ENCODE data around the gene MAN1C1.

The MAN1C1 gene

DNA sequence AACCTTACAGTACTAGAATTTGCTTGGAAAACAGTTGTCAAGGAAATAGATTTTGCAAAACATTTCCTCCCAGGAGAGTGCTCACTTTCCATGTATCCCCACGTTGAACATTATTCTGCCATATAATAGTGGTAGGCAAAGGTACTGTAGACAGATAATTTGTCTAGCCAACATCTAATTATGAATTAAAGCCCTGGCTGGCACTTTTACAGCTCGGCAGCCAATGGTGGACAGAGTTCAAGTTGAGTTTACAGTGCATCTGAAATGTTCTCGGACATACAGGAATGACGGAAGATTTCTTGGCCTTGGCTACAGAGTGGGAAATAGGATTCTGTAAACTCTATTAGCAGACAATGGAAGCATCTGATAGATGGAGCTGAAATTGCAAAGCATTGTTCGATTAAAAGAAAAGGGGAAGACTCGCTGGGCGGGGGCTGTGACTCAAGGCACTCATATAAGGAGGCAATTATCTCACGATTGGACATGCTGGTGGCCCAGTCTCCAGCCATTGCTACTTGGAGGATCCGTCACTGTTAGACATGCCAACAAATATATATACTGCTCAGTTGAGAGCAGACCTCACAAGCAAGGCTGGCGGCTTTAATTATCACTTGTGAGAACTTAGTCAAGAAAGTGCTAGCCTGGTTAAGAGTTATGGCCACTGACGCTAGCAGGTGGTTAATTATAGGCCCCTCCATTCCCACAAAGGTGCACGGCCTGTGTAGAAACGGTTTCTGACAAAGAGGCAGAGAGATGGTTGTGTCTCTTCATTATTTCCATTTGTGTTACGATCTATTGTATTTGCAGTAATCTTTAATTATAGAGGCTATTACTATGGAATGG lies 48.0 kb downstream of the MAN1C1 start:
- no peak for DNase-seq
- in situ Hi-C loops (cut with HindIII; ENCODE audit: low pct_ligation_motif_present, low pct_unique_long_range_greater_than_20kb, low sequenced_read_pairs): no loop called here

GRCh38 chr1:25666460-25666859 lies 49.9 kb downstream of the MAN1C1 start:
- DNase-seq: no peak
- in situ Hi-C loops (cut with HindIII; ENCODE audit: low pct_ligation_motif_present, low pct_unique_long_range_greater_than_20kb, low sequenced_read_pairs): no loop called here

GRCh38 chr1:25668931-25669573 lies 52.5 kb downstream of the MAN1C1 start:
- in situ Hi-C loops (cut with HindIII; ENCODE audit: low pct_ligation_motif_present, low pct_unique_long_range_greater_than_20kb, low sequenced_read_pairs): no loop called here
- DNase-seq: no peak

DNA sequence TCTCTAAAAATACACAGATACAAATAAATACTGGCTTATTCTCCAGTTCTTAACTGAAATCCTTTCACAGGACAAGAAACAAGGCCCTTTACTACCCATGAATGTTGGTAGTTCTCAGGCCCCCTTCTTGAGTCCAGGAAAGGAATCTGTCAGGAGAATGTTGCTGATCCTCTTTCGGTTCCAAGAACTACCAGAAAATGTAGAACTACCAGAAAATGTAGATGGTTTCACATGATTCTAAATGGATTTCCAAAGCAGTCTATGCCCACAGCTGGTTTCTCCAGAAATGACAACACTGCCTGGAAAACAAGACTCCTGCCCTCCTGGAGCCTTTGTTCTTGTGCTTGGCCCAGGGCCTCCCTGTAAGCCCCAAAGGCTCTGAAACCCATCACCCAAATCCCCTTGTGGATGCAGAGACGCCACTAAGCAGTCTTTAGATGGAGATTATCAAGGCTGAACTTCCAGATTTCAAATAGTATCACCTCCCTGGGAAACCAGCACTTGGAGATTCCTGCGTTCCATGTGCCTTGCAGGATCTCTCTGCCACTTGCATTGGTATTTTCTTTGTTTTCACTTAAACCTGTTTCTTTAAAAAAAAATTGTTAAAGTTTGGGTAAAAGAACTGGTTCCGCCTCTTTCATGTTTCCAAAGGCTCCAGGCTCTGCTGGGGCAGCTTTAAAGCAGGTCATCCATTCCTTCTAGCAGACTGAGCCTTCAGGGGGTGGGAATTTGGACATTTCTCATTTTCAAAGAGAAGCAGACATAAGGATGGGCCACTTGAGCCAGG lies 53.4 kb downstream of the MAN1C1 start:
- DNase-seq: no peak
- in situ Hi-C loops (cut with HindIII; ENCODE audit: low pct_ligation_motif_present, low pct_unique_long_range_greater_than_20kb, low sequenced_read_pairs): no loop called here

- in situ Hi-C loops (cut with HindIII; ENCODE audit: low pct_ligation_motif_present, low pct_unique_long_range_greater_than_20kb, low sequenced_read_pairs): no loop called here
- no peak for DNase-seq
Observed at GRCh38 chr1:25671929-25672328, 55.3 kb downstream of the MAN1C1 start.

- in situ Hi-C loops (cut with HindIII; ENCODE audit: low pct_ligation_motif_present, low pct_unique_long_range_greater_than_20kb, low sequenced_read_pairs): no loop called here
Observed at GRCh38 chr1:25672763-25673409, 56.3 kb downstream of the MAN1C1 start.

GRCh38 chr1:25673456-25673855 lies 56.9 kb downstream of the MAN1C1 start:
- DNase-seq: no peak
- in situ Hi-C loops (cut with HindIII; ENCODE audit: low pct_ligation_motif_present, low pct_unique_long_range_greater_than_20kb, low sequenced_read_pairs): no loop called here

More at GRCh38 chr1:25672763-25673409, 56.3 kb downstream of the MAN1C1 start:
- no peak for DNase-seq

DNA sequence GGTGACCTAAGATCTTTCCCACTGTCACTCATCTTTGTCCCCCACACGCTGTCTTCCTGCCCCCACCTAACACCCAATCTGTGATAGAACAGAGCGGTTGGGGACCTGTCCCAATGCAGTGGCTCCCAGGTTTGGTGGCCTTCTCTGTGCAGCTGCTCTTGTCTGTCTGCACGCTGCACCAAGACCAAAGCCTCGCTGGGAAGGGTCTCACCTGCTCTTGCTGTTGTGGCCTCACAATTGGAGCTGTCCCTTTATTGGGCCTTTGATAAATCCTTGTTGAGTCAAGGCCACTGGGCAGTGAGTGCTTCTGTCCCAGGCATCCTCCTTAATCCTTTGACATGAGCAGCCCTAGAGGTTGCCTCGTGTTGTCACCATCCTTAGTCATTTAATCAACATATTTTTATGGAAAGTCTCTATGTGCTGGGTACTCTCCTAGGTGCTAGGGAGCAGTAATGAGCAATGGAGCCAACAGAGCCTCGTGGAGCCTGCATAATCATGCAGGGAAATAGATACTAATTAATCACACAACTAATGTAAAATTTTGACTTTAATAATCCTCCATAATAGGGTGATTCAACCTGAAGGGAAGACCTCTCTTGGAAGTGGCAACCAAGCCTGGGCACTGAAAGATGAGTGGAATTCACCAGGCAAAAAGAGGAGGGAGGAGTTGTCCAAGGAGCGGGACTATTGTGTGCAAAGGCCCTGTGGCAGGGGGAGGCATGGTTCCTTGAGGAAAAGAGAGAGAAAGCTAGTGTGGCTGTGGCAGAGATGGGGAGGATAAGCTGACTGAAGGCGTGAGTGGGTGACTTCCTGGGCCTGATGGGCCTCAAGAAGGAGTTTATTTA lies 57.6 kb downstream of the MAN1C1 start:
- DNase-seq: no peak
- in situ Hi-C loops (cut with HindIII; ENCODE audit: low pct_ligation_motif_present, low pct_unique_long_range_greater_than_20kb, low sequenced_read_pairs): no loop called here

DNA sequence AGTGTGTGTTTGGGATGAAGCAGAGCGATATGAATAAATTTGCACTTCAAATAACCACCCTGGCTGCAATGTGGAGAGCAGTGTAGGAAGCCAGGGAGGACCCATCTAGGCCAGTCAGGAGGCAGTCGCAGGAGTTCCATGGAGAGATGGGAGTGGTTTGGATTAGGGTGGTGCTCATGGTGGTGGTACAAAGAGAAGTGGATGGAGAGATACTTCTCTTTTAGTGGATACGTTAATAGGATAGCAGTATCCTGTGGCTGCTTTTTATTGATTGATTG lies 58.2 kb downstream of the MAN1C1 start:
- in situ Hi-C loops (cut with HindIII; ENCODE audit: low pct_ligation_motif_present, low pct_unique_long_range_greater_than_20kb, low sequenced_read_pairs): no loop called here
- DNase-seq: no peak

- no peak for DNase-seq
- in situ Hi-C loops (cut with HindIII; ENCODE audit: low pct_ligation_motif_present, low pct_unique_long_range_greater_than_20kb, low sequenced_read_pairs): no loop called here
Observed at GRCh38 chr1:25675729-25676476, 59.3 kb downstream of the MAN1C1 start.

- no peak for DNase-seq
- in situ Hi-C loops (cut with HindIII; ENCODE audit: low pct_ligation_motif_present, low pct_unique_long_range_greater_than_20kb, low sequenced_read_pairs): no loop called here
Observed at GRCh38 chr1:25676488-25676887, 59.9 kb downstream of the MAN1C1 start.

DNA sequence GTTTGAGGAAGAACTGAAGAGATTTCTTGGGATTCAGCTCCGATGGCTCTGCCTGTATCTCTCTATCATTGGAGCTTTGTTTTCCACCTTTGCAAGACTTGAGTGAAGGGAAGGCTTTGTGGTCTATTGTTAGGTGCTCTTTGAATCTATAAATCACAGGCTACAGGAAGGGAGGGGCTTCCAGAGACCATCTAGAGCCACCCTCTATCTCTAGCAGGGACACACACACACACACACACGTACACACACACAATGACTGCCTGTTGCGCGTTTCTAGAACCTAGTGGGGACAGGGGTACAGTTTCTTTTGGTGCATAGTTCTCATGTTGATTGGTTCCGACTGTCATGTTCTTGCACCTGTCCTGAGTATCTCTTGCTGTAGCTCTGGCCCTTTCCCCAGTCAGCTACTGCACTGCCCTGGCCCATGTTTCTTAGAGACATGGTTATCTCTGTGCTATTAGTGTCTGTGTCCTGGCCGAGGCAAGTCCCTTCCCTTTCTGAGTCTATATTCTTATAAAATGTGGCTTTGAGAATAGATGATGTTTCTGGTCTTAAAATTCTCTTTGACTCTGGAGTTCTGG lies 60.7 kb downstream of the MAN1C1 start:
- in situ Hi-C loops (cut with HindIII; ENCODE audit: low pct_ligation_motif_present, low pct_unique_long_range_greater_than_20kb, low sequenced_read_pairs): no loop called here
- DNase-seq: no peak

DNA sequence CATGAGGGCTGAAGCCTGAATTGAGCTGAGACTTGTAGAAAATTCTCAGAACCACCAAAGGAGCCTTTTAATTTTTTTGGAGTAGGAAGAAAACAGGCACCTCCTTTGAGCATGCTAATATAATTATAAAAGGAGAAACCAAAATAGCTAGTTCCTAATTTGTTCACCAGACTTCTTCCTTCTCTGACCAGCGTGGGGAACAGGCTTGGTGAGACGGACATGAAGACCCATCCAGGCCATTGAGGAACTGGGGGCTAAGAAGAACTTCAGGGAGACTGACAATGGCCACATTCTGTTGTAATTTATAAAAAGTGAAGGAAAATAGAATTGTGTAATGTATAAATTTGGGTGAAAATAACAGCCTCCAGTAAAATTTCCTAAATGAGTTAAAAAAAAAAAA lies 62.6 kb downstream of the MAN1C1 start:
- in situ Hi-C loops (cut with HindIII; ENCODE audit: low pct_ligation_motif_present, low pct_unique_long_range_greater_than_20kb, low sequenced_read_pairs): no loop called here
- no peak for DNase-seq

- in situ Hi-C loops (cut with HindIII; ENCODE audit: low pct_ligation_motif_present, low pct_unique_long_range_greater_than_20kb, low sequenced_read_pairs): no loop called here
- no peak for DNase-seq
Observed at GRCh38 chr1:25680701-25681100, 64.1 kb downstream of the MAN1C1 start.

DNA sequence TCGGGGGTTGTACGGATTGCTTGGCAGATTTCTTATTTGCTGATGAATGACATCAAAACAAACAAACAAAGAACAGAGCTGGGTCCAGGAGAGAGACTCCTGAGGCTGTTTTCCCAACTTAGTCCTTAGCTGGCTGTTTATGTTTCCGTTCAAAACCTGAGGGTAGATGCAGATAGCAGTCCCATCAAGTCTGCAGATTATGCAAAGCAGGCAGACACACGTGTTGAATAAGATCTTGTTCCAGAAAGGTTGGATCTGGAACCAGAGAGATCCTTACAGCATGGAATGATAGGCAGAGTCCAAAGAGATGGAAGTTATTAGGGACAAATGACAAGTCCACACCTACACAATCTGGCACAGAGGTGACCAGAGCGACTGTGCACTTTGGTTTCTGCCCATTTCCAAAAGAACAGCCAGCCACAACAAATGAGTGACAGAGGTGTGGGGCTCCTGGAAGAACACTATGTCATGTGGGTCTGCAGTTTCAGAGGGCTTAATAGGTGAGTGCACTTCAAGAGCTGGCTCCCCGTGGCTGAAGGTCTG lies 65.5 kb downstream of the MAN1C1 start:
- in situ Hi-C loops (cut with HindIII; ENCODE audit: low pct_ligation_motif_present, low pct_unique_long_range_greater_than_20kb, low sequenced_read_pairs): no loop called here

DNA sequence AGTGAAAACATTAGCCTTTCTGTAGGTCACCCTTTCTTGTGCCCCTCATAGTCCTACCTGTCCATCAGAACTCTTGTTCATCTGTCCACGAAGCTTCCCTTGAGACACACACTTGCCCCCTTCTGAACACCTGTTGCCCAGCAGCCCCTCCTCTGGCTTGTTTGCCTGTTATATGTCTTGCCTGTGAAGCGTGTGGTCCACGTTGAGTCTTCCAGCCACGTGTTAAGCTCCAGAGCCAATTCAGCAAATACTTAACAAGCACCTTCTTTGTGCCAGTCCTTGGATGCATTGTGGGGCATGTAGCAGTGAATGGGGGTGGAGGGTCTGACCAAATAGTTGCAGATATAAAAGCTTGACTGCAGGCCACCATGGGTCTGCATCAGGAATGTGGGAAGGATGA lies 66.6 kb downstream of the MAN1C1 start:
- DNase-seq: no peak

More for the DNA sequence above, 65.5 kb downstream of the MAN1C1 start:
- no peak for DNase-seq

DNA sequence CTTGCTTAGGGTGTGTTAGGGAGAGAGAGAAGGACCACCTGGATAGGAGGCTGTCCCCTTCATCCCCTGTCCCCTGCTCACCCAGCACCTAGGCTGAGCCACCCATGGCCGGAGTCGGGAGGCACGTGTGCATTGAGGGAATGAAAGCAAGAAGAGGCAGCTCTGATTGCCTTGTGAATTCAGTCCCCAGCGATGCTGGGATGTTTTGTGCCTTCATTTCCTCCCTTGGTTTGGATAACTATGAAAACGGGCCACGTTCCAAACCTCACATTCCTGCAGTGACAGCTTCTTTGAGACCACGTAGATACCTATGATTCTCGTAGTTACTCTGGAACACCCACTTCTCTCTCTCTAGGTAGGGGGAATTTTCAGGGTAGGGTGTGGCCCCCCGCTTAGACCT lies 67.1 kb downstream of the MAN1C1 start:
- in situ Hi-C loops (cut with HindIII; ENCODE audit: low pct_ligation_motif_present, low pct_unique_long_range_greater_than_20kb, low sequenced_read_pairs): no loop called here
- peak; percentile 8 for DNase-seq

More for the DNA sequence above, 66.6 kb downstream of the MAN1C1 start:
- in situ Hi-C loops (cut with HindIII; ENCODE audit: low pct_ligation_motif_present, low pct_unique_long_range_greater_than_20kb, low sequenced_read_pairs): no loop called here
